Adrenal gland (tissue), 12 donors: ENCODE results near the gene SULT1B1. TPM values are rescaled to one million over a fixed set of nuclear protein-coding genes. Genes with fewer than 3 reads are reported as not detected.

Source experiments
- DNase-seq, 7 donors: peaks; one replicate each; pipeline ENCODE4 v3.0.0-alpha.2; 2019 to 2020
- H3K27ac ChIP-seq, 5 donors: fragments of 200-600 bp; sonication (generic) in 4 of 5; 1 replicate in 3 of 5; 2 replicates in 2 of 5; pipeline versions ENCODE4 v1.5.1 to v1.8.0; 2016 to 2020; ENCODE audit warnings: mild to moderate bottlenecking in 1 of 5
- H3K27me3 ChIP-seq: fragments of 200-600 bp; 2 replicates; pipeline ENCODE4 v1.8.0; 2021
- H3K36me3 ChIP-seq, 2 donors: fragments of 200-600 bp; replicated peaks in 1 of 2; 1 replicate in 1 of 2; 2 replicates in 1 of 2; pipeline versions ENCODE4 v1.5.1 to v1.8.0; 2018 to 2022
- H3K4me1 ChIP-seq, 2 donors: fragments of 200-600 bp; replicated peaks in 1 of 2; 1 replicate in 1 of 2; 2 replicates in 1 of 2; pipeline versions ENCODE4 v1.5.1 to v1.8.0; 2018 to 2021
- H3K4me3 ChIP-seq, 4 donors: fragments of 200-600 bp; sonication (generic) in 3 of 4; one replicate each; pipeline ENCODE4 v1.5.1; 2016 to 2018
- H3K9me3 ChIP-seq, 3 donors: fragments of 200-600 bp; sonication (generic) in 1 of 3; replicated peaks in 1 of 3; 1 replicate in 2 of 3; 2 replicates in 1 of 3; pipeline versions ENCODE4 v1.5.1 to v1.8.0; 2016 to 2021
- CTCF ChIP-seq, 6 experiments: fragments of 450-650 bp in 4 of 6; fragments of 200-600 bp in 2 of 6; sonication (generic) in 1 of 6; IDR thresholded peaks; 1 replicate in 5 of 6; 2 replicates in 1 of 6; pipeline versions ENCODE4 v1.5.1 to v1.8.0; 2016 to 2021; ENCODE audit warnings: antibody characterized with exemption in 6 of 6, mild to moderate bottlenecking in 2 of 6, moderate library complexity in 1 of 6
- POLR2A ChIP-seq, 2 donors: fragments of 450-650 bp; IDR thresholded peaks; one replicate each; pipeline ENCODE4 v1.6.1; 2017; ENCODE audit warnings: antibody characterized with exemption in 2 of 2, mild to moderate bottlenecking in 2 of 2, moderate library complexity in 1 of 2
- WGBS, 4 donors: extraction: QIAGEN DNeasy Blood & Tissue Kit in 2 of 4; methylation state at CpG; one replicate each; pipeline versions ENCODE4 v1.1.5 to v1.1.7; 2013 to 2017; 5-methylcytosine and 5-hydroxymethylcytosine counted together
- intact Hi-C, 2 donors: fragments of 100-400 bp; cut with DNase I; formaldehyde crosslinking; loops; one replicate each; pipeline versions ENCODE4 v1.14.1 to v1.15.0; 2022 to 2023
- polyA plus RNA-seq, 3 donors: library from polyadenylated mRNA; stranded (reverse); fragments of 200-250 nt in 2 of 3; fragments of 350-450 nt in 1 of 3; fragmentation: Illumina TruSeq in 1 of 3; extraction: RNeasy Lipid Tissue Mini Kit (QIAGEN cat#74804) in 1 of 3; gene quantifications; one replicate each; pipeline ENCODE4 v1.2.3, GENCODE V29; 2013 to 2014
- total RNA-seq, 9 donors: library from RNA; depleted of rRNA in 4 of 9; stranded (reverse); fragments of >200 nt in 4 of 9; fragments of 120-200 nt in 1 of 9; fragmentation: NEBNext Ultra II Directional in 1 of 9; extraction: Animal tissue kit (Norgen Biotek cat#: 25700) in 1 of 9; gene quantifications; one replicate each; pipeline versions ENCODE4 v1.1.0 to v1.2.4, GENCODE V29; 2013 to 2023
- donor health status: healthy with polysubstance abuse.
- donor health status: Bipolar disorder and iron deficiency.
- donor health status: DM: yes; HTN: yes; CAD: no.
- donor health status: DM: no; HTN: no; CAD: no.
- donor health status: DM: no; HTN: no; CAD: no.
- donor health status: DM: yes; HTN: yes; CAD: no.

SULT1B1 gene
- total and polyA plus RNA-seq, 12 donors = 0.18 to 2.0 (median 0.38) TPM

GRCh38 chr4:69787879-69788278 is 27.5 kb upstream of the SULT1B1 start:
- TF ChIP-seq POLR2A (IDR thresholded peaks at IDR 0.05) (no peak), CTCF (IDR thresholded peaks at IDR 0.05) (no peak)
- Histone ChIP-seq H3K9me3 (no peaks in the 10 kb centered on the region), H3K4me3 (no peak overlapping the region), H3K36me3 (no peaks in the 10 kb centered on the region), H3K27me3 (no peaks in the 10 kb centered on the region), H3K27ac (no peak overlapping the region), H3K4me1 (no peaks in the 10 kb centered on the region)
- no peak for DNase-seq
- intact Hi-C loops = no loop called here

- H3K36me3 ChIP-seq = no peaks in the 10 kb centered on the region
- no peaks in the 10 kb centered on the region for H3K27me3 ChIP-seq
- intact Hi-C loops = no loop called here
- H3K4me3 ChIP-seq = no peak overlapping the region
- H3K4me1 ChIP-seq = no peaks in the 10 kb centered on the region
- no peak overlapping the region for H3K27ac ChIP-seq
- WGBS, 4 donors = 76 to 84% (median 78%) methylated on average over 1 of the region's 1 CpG
- no peak for TF ChIP-seq CTCF (IDR thresholded peaks at IDR 0.05)
- TF ChIP-seq POLR2A (IDR thresholded peaks at IDR 0.05) = no peak
- no peak for DNase-seq
- no peaks in the 10 kb centered on the region for H3K9me3 ChIP-seq
Measured at GRCh38 chr4:69786547-69786946, 26.1 kb upstream of the SULT1B1 start.

GRCh38 chr4:69785211-69785831 is 24.9 kb upstream of the SULT1B1 start:
- no peak for DNase-seq
- 76 to 86% (median 80%) methylated on average over 1 of the region's 1 CpG for WGBS, 4 donors
- no peak for TF ChIP-seq POLR2A (IDR thresholded peaks at IDR 0.05)
- TF ChIP-seq CTCF (IDR thresholded peaks at IDR 0.05) = no peak
- Histone ChIP-seq H3K4me1 (no peaks in the 10 kb centered on the region), H3K4me3 (no peak overlapping the region), H3K27me3 (no peaks in the 10 kb centered on the region), H3K27ac (no peak overlapping the region), H3K9me3 (no peaks in the 10 kb centered on the region), H3K36me3 (no peaks in the 10 kb centered on the region)
- intact Hi-C loops = no loop called here

GRCh38 chr4:69782651-69783310 is 22.4 kb upstream of the SULT1B1 start:
- H3K9me3 ChIP-seq = no peaks in the 10 kb centered on the region
- H3K27ac ChIP-seq = no peak overlapping the region
- no peaks in the 10 kb centered on the region for H3K27me3 ChIP-seq
- 83 to 89% (median 87%) methylated on average over 4 to 15 of the region's 15 CpGs for WGBS, 4 donors
- no peaks in the 10 kb centered on the region for H3K4me1 ChIP-seq
- no peaks in the 10 kb centered on the region for H3K36me3 ChIP-seq
- no peak overlapping the region for H3K4me3 ChIP-seq
- TF ChIP-seq CTCF (IDR thresholded peaks at IDR 0.05) = no peak
- no peak for TF ChIP-seq POLR2A (IDR thresholded peaks at IDR 0.05)
- DNase-seq = no peak
- intact Hi-C loops = no loop called here
